Activated CD4-positive, alpha-beta T cell treated with anti-CD3 and anti-CD28 coated beads for 24 hours (primary cell): Measurements from ENCODE around the gene EFCAB14.
"Not testable (repeated sequence)": the region's sequence is repeated elsewhere in the genome, so short reads cannot be mapped to it uniquely, and the experiment has no call there.

Source experiments
- DNase-seq, 2 donors: peaks; one replicate each; pipeline ENCODE4 v3.0.0-alpha.2; 2020; ENCODE audit warnings: low read depth in 2 of 2

Gene EFCAB14

DNA sequence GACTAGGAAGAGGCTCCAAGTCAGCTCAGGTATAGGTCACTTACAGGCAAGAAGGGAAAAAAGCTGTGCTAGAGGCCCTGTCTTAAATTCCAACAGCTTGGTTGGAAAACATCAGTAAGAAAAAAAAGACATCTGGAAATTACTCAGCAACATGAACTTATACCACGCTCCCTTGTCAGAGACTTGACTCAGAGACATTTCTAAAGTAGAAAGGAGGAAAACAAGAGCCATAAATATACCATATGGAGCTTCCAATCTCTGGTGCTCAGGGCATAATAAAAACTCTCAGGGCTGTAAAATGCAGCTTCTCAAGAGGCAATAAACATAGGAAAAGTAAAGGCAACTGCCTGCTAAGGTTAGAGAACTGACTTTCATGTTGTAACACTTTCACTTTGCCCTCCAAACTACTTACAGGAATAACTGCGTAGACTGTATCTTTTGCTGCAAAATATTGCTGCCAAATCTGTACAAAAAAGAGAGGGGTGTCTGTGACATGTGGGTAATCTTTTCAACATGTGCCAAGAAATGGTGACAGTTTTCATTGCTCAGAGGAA, 65.4 kb downstream of the EFCAB14 start:
- no peak for DNase-seq

- no peak for DNase-seq
Observed at GRCh38 chr1:46652321-46653100, 66.4 kb downstream of the EFCAB14 start.

DNA sequence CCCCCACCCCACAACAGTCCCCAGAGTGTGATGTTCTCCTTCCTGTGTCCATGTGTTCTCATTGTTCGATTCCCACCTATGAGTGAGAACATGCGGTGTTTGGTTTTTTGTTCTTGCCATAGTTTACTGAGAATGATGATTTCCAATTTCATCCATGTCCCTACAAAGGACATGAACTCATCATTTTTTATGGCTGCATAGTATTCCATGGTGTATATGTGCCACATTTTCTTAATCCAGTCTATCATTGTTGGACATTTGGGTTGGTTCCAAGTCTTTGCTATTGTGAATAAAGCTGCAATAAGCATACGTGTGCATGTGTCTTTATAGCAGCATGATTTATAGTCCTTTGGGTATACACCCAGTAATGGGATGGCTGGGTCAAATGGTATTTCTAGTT, 67.8 kb downstream of the EFCAB14 start:
- DNase-seq: not testable (repeated sequence)

DNA sequence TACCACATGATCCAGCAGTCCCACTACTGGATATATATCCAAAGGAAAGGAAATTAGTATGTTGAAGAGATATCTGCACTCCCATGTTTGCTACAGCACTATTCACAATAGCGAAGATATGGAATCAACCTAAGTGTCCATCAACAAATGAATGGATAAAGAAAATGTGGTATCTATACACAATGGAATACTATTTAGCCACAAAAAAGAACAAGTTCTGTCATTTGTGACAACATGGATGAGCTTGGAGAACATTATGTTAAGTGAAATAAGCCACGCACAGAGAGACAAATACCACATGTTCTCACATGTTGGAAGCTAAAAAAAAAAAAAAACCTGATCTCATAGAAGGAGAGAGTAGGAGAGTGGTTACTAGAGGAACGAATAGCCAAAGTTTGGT, 68.4 kb downstream of the EFCAB14 start:
- no peak for DNase-seq

DNA sequence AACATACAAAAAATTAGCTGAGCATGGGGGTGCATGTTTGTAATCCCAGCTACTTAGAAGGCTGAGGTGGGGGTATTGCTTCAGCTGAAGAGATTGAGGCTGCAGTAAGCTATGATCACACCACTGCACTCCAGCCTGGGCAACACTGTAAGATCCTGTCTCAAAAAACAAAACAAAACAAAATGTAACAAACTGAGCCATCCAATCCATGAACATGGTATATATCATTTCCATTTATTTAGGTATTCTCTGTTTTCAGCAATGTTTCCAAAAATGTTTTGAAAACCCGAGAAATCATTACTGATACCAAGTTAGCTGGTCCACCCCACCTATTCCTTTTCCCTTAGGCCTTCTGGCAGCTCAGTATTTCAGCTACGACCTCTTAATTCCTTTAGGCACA, 69.2 kb downstream of the EFCAB14 start:
- no peak for DNase-seq

- no peak for DNase-seq
Observed at GRCh38 chr1:46647611-46648010, 71.3 kb downstream of the EFCAB14 start.

GRCh38 chr1:46646844-46647243, 72.1 kb downstream of the EFCAB14 start:
- no peak for DNase-seq

GRCh38 chr1:46646331-46646730, 72.6 kb downstream of the EFCAB14 start:
- DNase-seq: no peak

DNA sequence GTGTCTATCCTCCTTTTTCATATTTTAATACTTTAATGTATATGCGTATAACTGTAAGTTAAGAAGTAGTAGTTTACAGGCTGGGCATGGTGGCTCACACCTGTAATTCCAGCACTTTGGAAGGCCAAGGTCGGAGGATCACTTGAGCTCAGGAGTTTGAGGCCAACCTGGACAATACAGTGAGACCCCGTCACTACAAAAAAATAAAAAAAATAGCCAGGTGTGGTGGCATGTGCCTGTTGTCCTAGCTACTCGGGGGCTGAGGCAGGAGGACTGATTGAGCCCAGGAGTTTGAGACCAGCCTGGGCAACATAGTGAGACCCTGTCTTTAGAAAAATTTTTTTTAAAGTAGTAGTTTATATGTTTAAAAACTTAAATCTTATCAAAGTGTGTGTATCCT, 73.1 kb downstream of the EFCAB14 start:
- DNase-seq: no peak

GRCh38 chr1:46643368-46643775, 75.5 kb downstream of the EFCAB14 start:
- no peak for DNase-seq

DNA sequence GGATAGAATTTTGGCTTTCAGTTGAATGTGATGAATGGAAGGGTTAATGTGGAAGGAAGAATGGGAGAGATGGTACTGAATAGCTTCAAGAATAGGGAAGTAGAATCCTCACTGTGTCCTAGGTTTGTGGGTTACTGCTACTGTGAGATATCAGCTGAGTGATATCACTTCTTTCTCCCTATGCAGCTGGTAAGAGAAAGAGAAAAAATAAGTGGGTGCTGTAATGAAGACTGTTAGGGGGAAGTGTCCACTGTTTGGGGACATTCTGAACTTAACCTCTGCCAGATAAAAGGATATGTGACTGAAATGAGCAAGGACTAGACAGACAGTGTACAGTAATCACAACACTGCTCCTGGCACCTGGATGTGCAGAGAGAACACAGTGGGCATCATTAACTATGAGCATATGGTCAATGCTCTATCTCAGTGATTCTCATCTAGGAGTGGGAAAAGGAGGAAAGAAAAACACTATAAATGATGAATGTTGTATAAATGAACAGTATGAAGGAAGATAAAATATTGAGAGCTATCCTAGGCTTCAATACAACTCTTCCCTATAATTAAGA, 76.7 kb downstream of the EFCAB14 start:
- DNase-seq: no peak

- no peak for DNase-seq
Observed at GRCh38 chr1:46639547-46639946, 79.4 kb downstream of the EFCAB14 start.

DNA sequence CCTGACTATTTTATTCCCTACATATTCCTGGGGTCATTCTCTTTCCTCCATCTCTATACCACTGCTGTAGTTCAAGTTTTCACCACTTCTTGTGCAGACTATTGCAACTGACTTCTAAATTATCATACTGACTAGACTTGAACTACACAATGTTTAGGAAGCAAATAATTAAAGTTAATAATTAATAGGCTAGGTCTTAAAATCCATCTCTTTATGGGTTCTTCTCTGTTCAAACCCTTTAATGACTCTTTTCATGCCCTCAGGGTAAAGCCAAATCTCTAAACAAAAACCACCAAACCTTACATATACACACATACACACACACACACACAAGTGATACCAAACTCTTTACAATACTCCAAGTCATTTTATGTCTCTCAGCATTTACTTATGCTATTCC, 80.0 kb downstream of the EFCAB14 start:
- no peak for DNase-seq

- no peak for DNase-seq
Observed at GRCh38 chr1:46637444-46638083, 81.3 kb downstream of the EFCAB14 start.

DNA sequence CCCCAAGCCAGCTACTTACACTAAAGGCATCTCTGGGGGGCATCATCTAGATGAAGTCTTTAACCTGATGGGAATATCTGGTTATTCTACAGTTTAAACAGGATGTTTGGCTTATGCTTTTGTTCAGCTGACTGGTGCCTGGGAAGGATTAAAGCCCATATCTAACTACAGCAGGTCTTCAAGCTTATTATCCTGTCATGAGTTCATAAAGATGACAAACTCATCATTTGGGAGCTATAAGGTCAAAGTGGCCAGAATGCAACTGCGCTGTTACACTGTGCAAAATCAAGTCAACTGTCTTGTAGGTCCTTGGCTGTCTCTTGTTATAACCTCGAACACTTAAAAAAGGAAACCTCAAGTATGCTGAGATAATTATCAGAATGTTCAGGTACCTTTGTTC, 83.7 kb downstream of the EFCAB14 start:
- DNase-seq: no peak

DNA sequence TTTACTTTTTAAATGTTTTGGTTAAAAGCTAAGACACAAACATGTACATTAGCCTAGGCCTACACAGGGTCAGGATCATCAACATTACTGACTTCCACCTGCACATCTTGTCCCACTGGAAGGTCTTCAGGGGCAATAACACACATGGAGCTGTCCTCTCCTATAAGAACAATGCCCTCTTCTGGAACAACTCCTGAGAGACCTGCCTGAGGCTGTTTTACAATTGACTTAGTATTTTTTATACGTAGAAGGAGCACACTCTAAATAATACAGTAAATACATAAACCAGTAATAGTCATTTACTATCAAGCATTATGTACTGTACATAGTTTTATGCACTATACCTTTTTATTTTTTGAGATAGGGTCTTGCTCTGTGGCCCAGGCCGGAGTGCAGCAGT, 88.2 kb downstream of the EFCAB14 start:
- DNase-seq: no peak
